ENCODE measurements around the gene EID3.

The EID3 gene

DNA sequence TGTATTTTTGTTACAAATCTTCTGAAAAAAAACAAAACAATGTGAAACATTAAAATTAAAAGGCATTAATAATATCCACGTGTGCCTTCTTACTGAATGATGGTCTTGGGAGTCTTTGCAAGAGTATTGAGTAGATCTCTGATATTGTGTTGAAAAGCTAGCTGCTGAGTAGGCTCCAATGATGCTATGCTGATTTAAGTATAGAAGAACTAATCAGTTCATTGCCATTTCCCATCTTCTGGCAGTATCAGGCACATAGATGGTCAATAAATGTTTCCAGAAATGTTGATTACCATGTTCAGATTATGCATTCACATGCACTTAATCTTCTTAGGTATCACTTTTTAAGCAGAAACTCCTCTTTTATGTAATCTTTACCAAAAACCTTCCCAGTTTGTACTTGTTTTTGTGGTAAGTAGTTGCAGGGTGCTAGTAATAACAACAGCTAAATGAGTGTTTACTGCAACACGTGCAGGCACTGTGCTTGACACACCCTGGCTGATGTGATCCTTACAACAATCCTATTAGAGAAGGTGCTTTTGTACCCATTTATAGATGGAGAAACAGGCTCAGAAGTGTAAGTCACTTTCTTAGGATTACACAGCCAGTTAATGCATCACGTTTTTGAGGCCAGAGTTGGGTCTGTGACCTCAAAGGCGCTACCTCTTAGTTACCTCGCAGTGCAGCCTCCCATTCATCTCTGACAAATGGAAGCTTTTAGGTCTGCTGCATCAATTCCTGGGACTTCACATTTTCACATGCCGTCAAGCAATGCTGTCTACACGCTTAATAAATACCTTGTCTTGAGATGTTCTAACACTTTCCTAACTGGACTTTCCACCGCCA, 46.9 kb downstream of the EID3 start:
- in situ Hi-C loops (cut with HindIII; ENCODE audit: low sequenced_read_pairs): no loop called here
- no peak overlapping the region for H3K4me3 ChIP-seq (ENCODE audit: low read depth, low read length)
- TF ChIP-seq, protein P1, sequence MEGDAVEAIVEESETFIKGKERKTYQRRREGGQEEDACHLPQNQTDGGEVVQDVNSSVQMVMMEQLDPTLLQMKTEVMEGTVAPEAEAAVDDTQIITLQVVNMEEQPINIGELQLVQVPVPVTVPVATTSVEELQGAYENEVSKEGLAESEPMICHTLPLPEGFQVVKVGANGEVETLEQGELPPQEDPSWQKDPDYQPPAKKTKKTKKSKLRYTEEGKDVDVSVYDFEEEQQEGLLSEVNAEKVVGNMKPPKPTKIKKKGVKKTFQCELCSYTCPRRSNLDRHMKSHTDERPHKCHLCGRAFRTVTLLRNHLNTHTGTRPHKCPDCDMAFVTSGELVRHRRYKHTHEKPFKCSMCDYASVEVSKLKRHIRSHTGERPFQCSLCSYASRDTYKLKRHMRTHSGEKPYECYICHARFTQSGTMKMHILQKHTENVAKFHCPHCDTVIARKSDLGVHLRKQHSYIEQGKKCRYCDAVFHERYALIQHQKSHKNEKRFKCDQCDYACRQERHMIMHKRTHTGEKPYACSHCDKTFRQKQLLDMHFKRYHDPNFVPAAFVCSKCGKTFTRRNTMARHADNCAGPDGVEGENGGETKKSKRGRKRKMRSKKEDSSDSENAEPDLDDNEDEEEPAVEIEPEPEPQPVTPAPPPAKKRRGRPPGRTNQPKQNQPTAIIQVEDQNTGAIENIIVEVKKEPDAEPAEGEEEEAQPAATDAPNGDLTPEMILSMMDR (IDR thresholded peaks at IDR 0.05; ENCODE audit: low read depth, low read length): no peak
- DNase-seq (ENCODE audit: low read depth, low spot score): no peak

DNA sequence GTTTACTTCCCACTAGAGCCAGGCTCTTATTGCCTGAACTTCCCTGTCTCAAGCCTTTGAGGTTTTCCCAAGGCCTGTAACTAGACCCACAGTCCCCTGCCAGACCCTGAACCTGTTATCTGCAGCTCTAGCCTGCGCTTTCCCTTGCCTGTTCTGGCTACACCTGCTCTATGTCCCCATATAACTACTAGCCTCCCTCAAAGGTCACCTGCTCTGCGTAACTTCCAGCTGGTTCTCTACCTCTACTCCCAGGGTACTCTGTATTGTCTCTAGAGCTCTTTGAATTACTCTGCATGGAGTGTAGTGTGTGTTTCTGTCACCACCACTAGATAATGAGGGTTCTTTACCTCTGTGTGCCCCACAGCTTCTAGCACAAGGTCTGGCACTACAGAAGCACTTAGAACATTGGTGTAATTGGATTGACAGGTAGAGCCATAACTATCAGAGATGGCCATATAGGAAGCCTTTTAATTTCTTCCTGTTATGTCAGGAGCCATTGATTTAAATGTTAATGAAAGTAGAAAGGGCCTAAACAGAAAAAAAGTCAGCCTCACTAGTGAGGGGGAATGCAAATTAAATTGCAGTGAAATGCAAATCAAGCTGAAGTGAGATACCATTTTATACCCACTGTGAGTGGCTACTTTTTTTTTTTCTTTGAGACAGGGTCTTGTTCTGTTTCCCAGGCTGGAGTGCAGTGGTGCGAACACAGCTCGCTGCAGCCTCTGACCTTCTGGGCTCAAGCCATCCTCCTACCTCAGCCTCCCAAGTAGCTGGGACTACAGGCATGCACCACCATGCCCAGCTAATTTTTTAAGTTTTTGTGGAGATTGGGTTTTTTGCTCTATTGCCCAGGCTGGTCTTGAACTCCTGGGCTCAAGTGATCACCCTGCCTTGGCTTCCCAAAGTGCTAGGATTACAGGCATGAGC, 47.8 kb downstream of the EID3 start:
- in situ Hi-C loops (cut with HindIII; ENCODE audit: low sequenced_read_pairs): no loop called here
- no peak overlapping the region for H3K4me3 ChIP-seq (ENCODE audit: low read depth, low read length)
- TF ChIP-seq, protein P1 (IDR thresholded peaks at IDR 0.05; ENCODE audit: low read depth, low read length): no peak
- DNase-seq (ENCODE audit: low read depth, low spot score): no peak

DNA sequence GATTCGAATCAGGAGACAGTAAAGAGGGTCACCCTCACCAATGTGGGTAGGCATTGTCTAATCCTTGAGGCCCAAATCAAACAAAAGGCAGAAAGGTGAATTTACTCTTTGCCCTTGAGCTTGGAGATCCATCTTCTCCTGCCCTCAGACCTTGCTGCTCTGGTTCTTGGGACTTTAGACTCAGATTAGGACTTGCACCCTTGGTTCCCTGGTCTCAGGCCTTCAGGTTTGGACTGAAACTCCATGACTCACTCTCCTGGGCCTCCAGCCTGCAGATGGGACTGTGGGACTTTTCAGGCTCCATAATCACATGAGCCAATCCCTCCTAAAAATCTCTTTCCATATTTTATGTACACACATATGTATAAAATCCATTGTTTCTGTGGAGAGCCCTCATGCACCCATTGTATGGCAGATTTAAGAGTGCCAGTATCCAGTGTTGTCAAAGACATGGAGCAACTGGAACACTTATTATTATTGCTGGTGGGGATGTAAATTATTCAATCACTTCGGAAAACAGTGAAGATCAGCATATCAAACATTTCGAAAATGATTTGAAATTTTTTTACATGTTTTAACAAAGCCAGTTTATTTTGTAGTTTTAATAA, 48.7 kb downstream of the EID3 start:
- no peak for DNase-seq (ENCODE audit: low read depth, low spot score)
- no peak overlapping the region for H3K4me3 ChIP-seq (ENCODE audit: low read depth, low read length)
- in situ Hi-C loops (cut with HindIII; ENCODE audit: low sequenced_read_pairs): no loop called here
- TF ChIP-seq, protein P1 (IDR thresholded peaks at IDR 0.05; ENCODE audit: low read depth, low read length): no peak

DNA sequence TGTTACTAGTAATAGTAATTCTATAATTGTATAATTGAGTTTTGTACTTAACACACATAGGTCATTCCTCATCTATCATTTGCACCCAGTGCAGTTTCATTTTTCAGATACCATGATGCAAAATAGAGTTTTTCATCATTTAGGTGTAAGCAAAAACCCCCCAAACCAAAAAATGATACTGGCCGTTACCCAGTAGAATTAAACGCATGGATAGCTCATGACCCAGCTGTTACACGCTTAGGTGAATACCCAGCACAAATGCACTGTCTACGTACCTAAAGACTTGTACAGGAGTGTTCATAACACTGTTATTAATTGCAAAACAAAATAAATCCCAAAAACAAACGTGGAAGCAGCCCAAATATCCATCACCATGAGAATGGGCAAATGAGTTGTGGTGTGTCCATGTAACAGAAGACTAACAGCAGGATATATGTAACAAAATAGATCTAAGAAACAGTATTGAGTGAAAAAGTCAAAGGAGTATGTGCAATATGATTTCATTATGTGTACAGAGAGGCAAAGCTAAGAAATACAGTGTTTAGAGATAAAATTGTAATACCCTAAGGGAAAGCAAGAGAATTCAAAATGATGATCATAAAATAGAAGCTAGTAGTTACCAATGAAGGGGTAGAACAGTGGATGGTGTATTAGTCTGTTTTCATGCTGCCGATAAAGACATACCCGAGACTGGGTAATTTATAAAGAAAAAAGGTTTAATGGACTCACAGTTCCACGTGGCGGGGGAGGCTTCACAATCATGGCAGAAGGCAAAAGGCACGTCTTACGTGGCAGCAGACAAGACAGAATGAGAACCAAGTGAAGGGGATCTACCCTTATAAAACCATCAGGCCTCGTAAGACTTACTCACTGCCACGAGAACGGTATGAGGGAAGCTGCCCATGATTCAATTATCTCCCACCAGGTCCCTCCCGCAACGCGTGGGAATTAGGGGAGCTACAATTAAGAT, 49.8 kb downstream of the EID3 start:
- TF ChIP-seq, protein P1 (IDR thresholded peaks at IDR 0.05; ENCODE audit: low read depth, low read length): no peak
- DNase-seq (ENCODE audit: low read depth, low spot score): no peak
- in situ Hi-C loops (cut with HindIII; ENCODE audit: low sequenced_read_pairs): no loop called here
- no peak overlapping the region for H3K4me3 ChIP-seq (ENCODE audit: low read depth, low read length)

DNA sequence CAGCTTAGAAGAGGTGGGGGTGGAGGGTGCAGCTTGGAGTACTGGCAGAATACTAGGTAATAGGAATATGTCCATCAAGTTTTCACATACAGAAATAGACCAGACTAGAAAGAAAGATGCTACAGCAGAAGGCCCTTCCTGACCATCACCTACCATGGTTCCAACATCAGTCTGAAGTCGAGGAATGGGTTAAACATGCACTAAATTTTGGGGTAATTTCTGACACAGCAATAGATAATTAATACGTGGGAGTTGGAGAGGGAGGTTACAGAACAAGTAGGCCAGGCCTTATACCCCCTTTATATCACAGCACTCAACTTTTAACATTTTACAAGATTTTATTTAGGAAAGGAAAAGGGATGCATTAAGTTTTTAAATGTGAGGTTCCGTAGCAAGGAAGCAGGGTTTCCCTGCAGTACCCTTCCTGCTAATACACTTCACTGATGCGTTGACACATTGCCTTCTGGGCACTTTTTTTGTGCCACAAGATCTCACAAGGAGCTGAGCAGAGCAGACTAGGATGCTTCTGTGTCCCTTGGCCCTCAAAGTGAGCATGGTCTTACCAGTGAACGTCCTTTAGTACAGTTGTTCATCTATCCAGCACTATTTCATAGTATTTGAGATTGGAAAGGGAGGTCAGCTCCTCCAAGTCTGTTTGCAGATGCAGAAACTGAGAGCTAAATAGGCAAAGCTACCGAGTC, 50.8 kb downstream of the EID3 start:
- TF ChIP-seq, protein P1 (IDR thresholded peaks at IDR 0.05; ENCODE audit: low read depth, low read length): no peak
- no peak overlapping the region for H3K4me3 ChIP-seq (ENCODE audit: low read depth, low read length)
- in situ Hi-C loops (cut with HindIII; ENCODE audit: low sequenced_read_pairs): no loop called here
- no peak for DNase-seq (ENCODE audit: low read depth, low spot score)

Measured in astrocyte of the spinal cord (primary cell).